ENCODE measurements around the gene DMTF1.
"Not testable (repeated sequence)": the region's sequence is repeated elsewhere in the genome, so short reads cannot be mapped to it uniquely, and the experiment has no call there.

Gene DMTF1

DNA sequence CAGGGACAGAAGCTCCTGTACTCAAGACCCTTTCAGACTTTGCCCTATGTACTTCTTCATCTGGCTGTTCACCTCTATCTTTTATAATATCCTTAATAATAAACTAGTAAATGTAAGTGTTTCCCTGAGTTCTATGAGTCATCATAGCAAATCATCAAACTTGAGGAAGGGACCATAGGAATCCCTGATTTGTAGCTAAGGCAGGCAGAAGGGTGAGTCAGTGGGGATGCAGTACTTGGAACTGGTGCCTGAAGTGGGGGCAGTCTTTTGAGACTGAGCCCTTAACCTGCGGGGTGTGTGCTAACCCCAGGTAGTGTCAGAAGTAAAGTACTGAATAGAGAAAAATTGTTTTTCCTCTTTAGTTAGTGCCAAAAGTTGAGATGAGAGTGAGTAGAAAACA lies 73.4 kb downstream of the DMTF1 start:
- peak; percentile 60 for DNase-seq

DNA sequence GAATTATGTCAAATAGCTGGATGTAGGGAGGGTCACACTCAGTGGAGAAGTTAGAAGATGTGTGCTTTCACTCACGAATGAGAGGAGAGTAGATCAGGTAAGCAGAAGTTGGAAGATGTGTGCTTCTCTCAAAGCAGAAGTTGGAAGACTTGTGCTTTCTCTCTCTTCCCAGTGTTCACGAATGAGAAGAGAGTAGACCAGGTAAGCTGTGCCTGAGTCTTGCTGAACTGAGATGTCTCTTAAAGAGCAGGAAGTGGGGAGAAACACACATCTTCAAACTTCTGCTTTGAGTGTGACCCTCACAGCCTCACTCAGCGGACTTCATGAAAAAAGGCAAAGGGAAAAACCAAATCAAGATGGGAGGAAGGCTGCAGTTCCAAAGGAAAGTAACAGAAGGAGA lies 74.2 kb downstream of the DMTF1 start:
- no peak for DNase-seq

- DNase-seq, result no peak
Measured at GRCh38 chr7:87231258-87231657, 79.0 kb downstream of the DMTF1 start.

DNA sequence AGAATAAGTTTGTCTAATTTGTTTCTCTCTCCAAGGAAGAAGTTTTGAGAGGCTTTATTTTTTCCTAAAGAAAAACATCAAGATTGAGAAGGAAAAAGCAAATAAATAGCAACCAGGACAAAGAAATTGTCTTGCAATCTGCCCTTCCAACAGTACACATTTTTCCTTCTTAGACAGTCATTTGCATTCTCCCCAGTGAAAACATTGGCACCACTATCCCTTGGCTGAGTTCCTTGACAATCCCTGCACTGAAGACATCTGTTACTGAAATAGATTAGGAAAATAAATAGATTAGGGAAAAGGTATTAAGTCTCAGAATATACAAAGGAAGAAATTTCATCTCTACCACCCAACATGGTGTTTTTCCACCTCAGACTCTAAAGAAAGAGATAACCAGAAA lies 79.5 kb downstream of the DMTF1 start:
- DNase-seq, result no peak

GRCh38 chr7:87234949-87235348 lies 82.7 kb downstream of the DMTF1 start:
- DNase-seq, result peak; percentile 45

GRCh38 chr7:87238464-87239051 lies 86.3 kb downstream of the DMTF1 start:
- DNase-seq, result not testable (repeated sequence)

GRCh38 chr7:87245671-87246070 lies 93.4 kb downstream of the DMTF1 start:
- not testable (repeated sequence) for DNase-seq

Data from fibroblast of upper back skin (primary cell).